Psoas muscle (tissue), 8 donors: ENCODE measurements around the gene SPAG16. TPM values are rescaled to one million over a fixed set of nuclear protein-coding genes. Genes with fewer than 3 reads are reported as not detected.

Experiments used
- ATAC-seq, 4 donors: fragments of 200-7000 bp; cut with Tn5 transposase; one replicate each; pipeline ENCODE4 v1.9.1; 2020; ENCODE audit warnings: moderate library complexity in 3 of 4, mild to moderate bottlenecking in 2 of 4
- DNase-seq, 2 donors: peaks; one replicate each; pipeline ENCODE4 v3.0.0-alpha.2; 2020
- H3K27ac ChIP-seq: fragments of 200-600 bp; one replicate; pipeline ENCODE4 v1.8.0; 2022
- H3K27me3 ChIP-seq, 3 donors: fragments of 200-600 bp in 1 of 3; one replicate each; pipeline versions ENCODE4 v1.6.1 to v1.8.0; 2013 to 2022; ENCODE audit warnings: low read length in 2 of 3, mild to moderate bottlenecking in 2 of 3, moderate library complexity in 1 of 3; ENCODE audit not compliant: insufficient read depth in 3 of 3
- H3K36me3 ChIP-seq, 2 donors: fragments of 200-600 bp in 1 of 2; one replicate each; pipeline versions ENCODE4 v1.6.1 to v1.8.0; 2013 to 2022; ENCODE audit warnings: low read depth in 1 of 2, mild to moderate bottlenecking in 1 of 2, moderate library complexity in 1 of 2; ENCODE audit not compliant: insufficient read depth in 1 of 2
- H3K4me1 ChIP-seq: fragments of 200-600 bp; one replicate; pipeline ENCODE4 v1.8.0; 2022
- H3K4me3 ChIP-seq: fragments of 200-600 bp; one replicate; pipeline ENCODE4 v1.8.0; 2022; ENCODE audit warnings: mild to moderate bottlenecking
- H3K9me3 ChIP-seq: fragments of 200-600 bp; one replicate; pipeline ENCODE4 v1.8.0; 2022
- WGBS, 3 donors: extraction: QIAGEN DNeasy Blood & Tissue Kit; methylation state at CpG; one replicate each; pipeline versions ENCODE4 v1.1.6 to v1.1.7; 2013; 5-methylcytosine and 5-hydroxymethylcytosine counted together
- intact Hi-C, 2 donors: fragments of 100-400 bp; cut with DNase I; formaldehyde crosslinking; loops; one replicate each; pipeline versions ENCODE4 v1.11.0 to v1.14.2; 2022
- polyA plus RNA-seq, 3 donors: library from polyadenylated mRNA; stranded (reverse); fragments of 200-250 nt; gene quantifications; one replicate each; pipeline ENCODE4 v1.2.3, GENCODE V29; 2013
- total RNA-seq, 4 donors: library from RNA; stranded (reverse); fragmentation: NEBNext Ultra II Directional in 2 of 4; extraction: Animal tissue kit (Norgen Biotek cat#: 25700) in 2 of 4; gene quantifications; one replicate each; pipeline versions ENCODE4 v1.2.1 to v1.2.4, GENCODE V29; 2021 to 2023
- TF ChIP-seq, protein P1 (sequence below): fragments of 200-600 bp; IDR thresholded peaks from one replicate; pipeline ENCODE4 v1.8.0; 2022; ENCODE audit warnings: antibody characterized with exemption
- donor health status: healthy with polysubstance abuse.
- donor health status: DM: no; HTN: no; CAD: no; lungs with moderate emphysema.
- donor health status: Bipolar disorder and iron deficiency.
- donor health status: healthy.
- donor health status: DM: yes; HTN: yes; CAD: no.
- donor health status: DM: no; HTN: no; CAD: no.
- donor health status: DM: no; HTN: no; CAD: no.
- donor health status: DM: yes; HTN: yes; CAD: no.

SPAG16 gene
- total and polyA plus RNA-seq, 7 donors = 1.6 to 8.7 (median 4.3) TPM

DNA sequence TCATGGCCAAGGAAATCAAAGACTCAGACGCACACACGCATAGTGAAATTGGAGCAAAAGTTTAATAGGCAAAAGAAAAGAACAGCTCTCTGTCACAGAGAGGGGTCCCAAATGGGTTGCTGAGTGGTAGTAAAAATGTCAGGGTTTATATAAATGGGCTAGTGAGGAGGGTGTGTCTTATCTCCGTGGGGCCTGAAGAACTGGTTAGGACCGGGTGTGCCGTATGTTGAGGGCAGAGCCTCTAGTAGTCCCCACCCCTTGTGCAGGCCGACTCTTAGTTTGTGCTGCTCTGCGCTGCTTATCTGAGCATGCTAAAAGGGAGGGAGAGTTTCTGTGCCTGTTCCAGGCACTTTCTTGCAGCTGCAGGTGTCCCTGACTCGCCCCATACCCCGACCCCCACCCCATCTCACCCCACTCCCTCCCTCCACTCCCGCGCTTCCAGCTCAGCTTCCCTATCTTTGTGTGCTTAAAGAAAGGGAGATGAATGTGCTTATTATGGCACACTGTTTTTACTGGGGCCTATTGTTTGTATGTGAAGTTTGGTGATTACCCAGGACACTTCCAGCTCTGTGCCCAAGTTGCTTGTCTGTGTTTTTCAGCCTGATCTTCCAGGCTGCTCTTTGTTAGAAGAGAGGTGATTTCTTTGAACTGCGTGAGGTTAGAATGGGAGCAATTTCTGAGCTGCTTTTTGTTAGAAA is 167.4 kb downstream of the SPAG16 start:
- WGBS, 3 donors = 30 to 39% (median 37%) methylated on average over 12 of the region's 12 CpGs
- DNase-seq = no peak

DNA sequence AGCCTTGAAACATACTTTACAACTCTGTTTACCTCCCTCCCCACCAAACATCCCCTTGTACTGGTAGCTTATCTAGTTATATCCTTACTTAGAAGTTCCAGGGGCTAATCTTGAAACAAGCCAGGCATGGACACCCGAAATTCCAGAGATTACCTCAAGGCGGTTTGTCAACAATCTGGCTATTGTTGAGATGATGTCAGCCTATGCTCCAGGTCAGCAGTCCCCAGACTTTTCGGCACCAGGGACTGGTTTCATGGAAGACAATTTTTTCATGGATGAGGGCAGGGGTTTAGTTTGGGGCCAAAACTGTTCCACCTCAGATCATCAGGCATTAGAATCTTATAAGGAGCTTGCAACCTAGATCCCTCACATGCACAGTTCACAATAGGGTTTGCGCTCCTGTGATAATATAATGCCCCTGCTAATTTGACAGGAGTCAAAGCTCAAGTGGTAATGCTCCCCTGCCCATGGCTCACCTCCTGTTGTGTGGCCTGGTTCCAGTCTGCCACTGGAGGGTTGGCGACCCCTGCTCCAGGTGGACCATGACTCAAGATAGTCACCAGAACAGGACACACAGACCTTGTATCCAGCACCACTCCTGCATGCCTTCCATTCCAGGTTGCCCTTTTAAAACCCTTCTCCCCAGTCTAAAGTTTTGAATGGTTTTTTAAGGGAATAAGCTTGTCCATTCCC is 171.2 kb downstream of the SPAG16 start:
- Histone ChIP-seq H3K4me1 (no peaks in the 10 kb centered on the region), H3K27me3 (no peaks in the 10 kb centered on the region), H3K36me3 (no peaks in the 10 kb centered on the region), H3K9me3 (no peaks in the 10 kb centered on the region), H3K27ac (no peak overlapping the region), H3K4me3 (no peak overlapping the region)
- no peak for DNase-seq
- no peak for ATAC-seq
- intact Hi-C loops = no loop called here
- 71 to 75% (median 72%) methylated on average over 5 of the region's 5 CpGs for WGBS, 3 donors
- TF ChIP-seq, protein P1, sequence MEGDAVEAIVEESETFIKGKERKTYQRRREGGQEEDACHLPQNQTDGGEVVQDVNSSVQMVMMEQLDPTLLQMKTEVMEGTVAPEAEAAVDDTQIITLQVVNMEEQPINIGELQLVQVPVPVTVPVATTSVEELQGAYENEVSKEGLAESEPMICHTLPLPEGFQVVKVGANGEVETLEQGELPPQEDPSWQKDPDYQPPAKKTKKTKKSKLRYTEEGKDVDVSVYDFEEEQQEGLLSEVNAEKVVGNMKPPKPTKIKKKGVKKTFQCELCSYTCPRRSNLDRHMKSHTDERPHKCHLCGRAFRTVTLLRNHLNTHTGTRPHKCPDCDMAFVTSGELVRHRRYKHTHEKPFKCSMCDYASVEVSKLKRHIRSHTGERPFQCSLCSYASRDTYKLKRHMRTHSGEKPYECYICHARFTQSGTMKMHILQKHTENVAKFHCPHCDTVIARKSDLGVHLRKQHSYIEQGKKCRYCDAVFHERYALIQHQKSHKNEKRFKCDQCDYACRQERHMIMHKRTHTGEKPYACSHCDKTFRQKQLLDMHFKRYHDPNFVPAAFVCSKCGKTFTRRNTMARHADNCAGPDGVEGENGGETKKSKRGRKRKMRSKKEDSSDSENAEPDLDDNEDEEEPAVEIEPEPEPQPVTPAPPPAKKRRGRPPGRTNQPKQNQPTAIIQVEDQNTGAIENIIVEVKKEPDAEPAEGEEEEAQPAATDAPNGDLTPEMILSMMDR = no peak

More for the DNA sequence above, 167.4 kb downstream of the SPAG16 start:
- Histone ChIP-seq H3K27me3 (no peaks in the 10 kb centered on the region), H3K4me3 (no peak overlapping the region), H3K36me3 (no peaks in the 10 kb centered on the region), H3K4me1 (no peaks in the 10 kb centered on the region), H3K27ac (no peak overlapping the region), H3K9me3 (no peaks in the 10 kb centered on the region)
- TF ChIP-seq, protein P1 = no peak
- no peak for ATAC-seq
- intact Hi-C loops = no loop called here

DNA sequence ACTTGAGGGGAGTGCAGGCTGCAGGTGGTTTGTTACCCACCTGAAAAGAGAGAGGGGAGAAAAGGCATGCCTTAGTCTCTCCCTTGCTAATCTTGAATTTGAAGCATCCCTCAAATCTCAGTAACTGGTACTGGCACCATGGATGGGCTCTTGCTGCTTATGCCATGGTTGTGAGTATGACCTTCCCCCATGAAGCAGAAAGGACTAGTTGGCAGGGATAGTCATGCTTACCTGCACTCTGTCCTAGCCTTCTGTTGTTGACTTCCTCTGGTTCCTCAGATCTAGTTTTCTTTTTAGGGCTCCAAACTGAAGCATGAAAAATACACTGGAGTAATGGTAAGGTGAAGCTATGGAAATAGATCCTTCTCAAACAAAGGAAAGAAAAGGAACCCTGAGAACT is 191.2 kb downstream of the SPAG16 start:
- Histone ChIP-seq H3K36me3 (no peaks in the 10 kb centered on the region), H3K27ac (no peak overlapping the region), H3K4me1 (no peaks in the 10 kb centered on the region), H3K27me3 (no peaks in the 10 kb centered on the region), H3K9me3 (peaks cover 12% of the 10 kb centered on the region), H3K4me3 (no peak overlapping the region)
- TF ChIP-seq, protein P1 = no peak
- intact Hi-C loops = no loop called here
- ATAC-seq (no peak), DNase-seq (no peak)

DNA sequence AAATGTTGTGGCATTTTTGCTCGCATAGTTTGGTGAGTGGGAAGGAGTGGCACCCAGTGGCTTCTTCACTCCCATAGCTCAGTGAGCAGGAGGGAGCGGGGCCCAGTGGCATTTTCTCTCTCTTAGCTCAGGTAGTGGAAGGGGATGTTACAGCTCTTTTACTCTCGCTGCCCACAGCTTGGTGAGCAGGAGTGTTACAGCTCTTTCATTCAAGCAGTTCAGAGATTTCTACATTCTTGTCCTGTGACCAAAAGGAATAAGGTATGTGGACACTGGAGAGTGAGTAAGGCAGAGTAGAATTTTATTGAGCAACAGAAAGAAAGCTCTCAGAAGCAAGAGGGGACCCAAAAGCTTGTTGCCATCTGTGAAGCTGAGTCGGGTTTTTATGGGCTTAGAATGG is 192.4 kb downstream of the SPAG16 start:
- ATAC-seq = no peak
- Histone ChIP-seq H3K9me3 (peaks cover 12% of the 10 kb centered on the region), H3K4me3 (no peak overlapping the region), H3K27ac (no peak overlapping the region), H3K36me3 (no peaks in the 10 kb centered on the region), H3K27me3 (no peaks in the 10 kb centered on the region), H3K4me1 (no peaks in the 10 kb centered on the region)
- intact Hi-C loops = no loop called here
- no peak for DNase-seq
- 75 to 88% (median 85%) methylated on average over 4 of the region's 4 CpGs for WGBS, 3 donors
- TF ChIP-seq, protein P1 = no peak
